Upper lobe of right lung (tissue), 1 donor: ENCODE data around the gene SPIRE1. TPM values are rescaled to one million over a fixed set of nuclear protein-coding genes. Genes with fewer than 3 reads are reported as not detected.

Source experiments
- ATAC-seq: fragments of 200-7000 bp; cut with Tn5 transposase; one replicate; pipeline ENCODE4 v1.9.1; 2020; ENCODE audit warnings: mild to moderate bottlenecking, moderate library complexity
- DNase-seq: peaks from one replicate; pipeline ENCODE4 v3.0.0-alpha.2; 2020
- H3K27ac ChIP-seq: fragments of 200-600 bp; one replicate; pipeline ENCODE4 v1.8.0; 2022
- H3K27me3 ChIP-seq: fragments of 200-600 bp; one replicate; pipeline ENCODE4 v1.8.0; 2022; ENCODE audit warnings: mild to moderate bottlenecking
- H3K36me3 ChIP-seq: fragments of 200-600 bp; one replicate; pipeline ENCODE4 v1.8.0; 2022
- H3K4me1 ChIP-seq: fragments of 200-600 bp; one replicate; pipeline ENCODE4 v1.8.0; 2022
- H3K4me3 ChIP-seq: fragments of 200-600 bp; one replicate; pipeline ENCODE4 v1.8.0; 2022; ENCODE audit warnings: mild to moderate bottlenecking
- H3K9me3 ChIP-seq: fragments of 200-600 bp; one replicate; pipeline ENCODE4 v1.8.0; 2022
- intact Hi-C: fragments of 100-400 bp; cut with DNase I; formaldehyde crosslinking; loops from one replicate; pipeline ENCODE4 v1.11.0; 2022
- total RNA-seq: library from RNA; stranded (reverse); fragmentation: NEBNext Ultra II Directional; extraction: Animal tissue kit (Norgen Biotek cat#: 25700); gene quantifications from one replicate; pipeline ENCODE4 v1.2.1, GENCODE V29; 2021
- TF ChIP-seq, protein P1 (sequence below): fragments of 200-600 bp; IDR thresholded peaks from one replicate; pipeline ENCODE4 v1.8.0; 2022; ENCODE audit warnings: antibody characterized with exemption
- donor health status: DM: no; HTN: yes; CAD: no; lungs with severe emphysema.

The SPIRE1 gene
- total RNA-seq, 1 donor from 2014 or later: 48.2 TPM

DNA sequence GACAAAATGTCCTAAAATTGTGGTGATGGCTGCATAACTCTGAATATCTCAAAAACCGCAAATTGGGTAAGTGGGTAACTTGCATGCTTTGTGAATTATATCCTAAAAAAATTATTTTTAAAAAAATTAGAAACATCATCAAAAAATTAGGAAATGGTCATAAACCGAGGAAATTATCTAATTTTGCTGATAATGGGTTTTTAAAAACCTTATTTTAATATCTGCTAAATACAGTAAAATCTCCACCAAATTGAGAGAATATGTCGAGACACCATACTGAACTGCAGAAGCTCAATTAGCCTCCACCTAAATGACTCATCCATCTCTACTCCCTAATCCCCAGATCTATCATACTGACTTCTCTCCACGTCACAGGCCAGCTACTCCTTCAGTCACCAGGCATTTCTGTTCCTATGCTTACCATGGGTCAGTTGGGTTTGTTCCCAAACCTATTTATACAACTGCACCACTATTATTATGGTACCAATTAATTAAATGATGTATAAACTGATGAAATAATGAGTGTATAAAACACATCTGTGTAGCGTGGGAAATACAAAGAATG is 36.1 kb downstream of the SPIRE1 start:
- intact Hi-C loops: no loop called here

DNA sequence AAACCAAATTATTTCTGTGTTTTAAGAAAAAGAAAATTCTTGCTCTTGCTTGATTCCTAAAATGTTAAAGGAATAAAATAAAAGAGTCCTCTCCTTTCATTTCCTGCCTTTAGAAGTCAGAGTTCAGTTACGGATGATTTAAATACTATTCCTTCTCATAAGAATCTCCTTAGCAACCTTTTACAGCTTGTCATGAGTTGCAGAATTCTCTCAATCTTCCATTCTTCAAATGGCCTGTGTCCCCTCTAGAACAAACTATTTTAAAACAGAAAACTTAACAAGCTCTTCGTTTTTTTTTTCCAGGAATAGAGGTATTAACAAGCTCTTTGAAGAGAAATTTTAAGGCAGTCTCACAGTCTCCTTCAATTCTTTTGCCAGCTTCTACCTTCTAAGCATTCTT is 42.2 kb downstream of the SPIRE1 start:
- intact Hi-C loops: no loop called here
- TF ChIP-seq, protein P1, sequence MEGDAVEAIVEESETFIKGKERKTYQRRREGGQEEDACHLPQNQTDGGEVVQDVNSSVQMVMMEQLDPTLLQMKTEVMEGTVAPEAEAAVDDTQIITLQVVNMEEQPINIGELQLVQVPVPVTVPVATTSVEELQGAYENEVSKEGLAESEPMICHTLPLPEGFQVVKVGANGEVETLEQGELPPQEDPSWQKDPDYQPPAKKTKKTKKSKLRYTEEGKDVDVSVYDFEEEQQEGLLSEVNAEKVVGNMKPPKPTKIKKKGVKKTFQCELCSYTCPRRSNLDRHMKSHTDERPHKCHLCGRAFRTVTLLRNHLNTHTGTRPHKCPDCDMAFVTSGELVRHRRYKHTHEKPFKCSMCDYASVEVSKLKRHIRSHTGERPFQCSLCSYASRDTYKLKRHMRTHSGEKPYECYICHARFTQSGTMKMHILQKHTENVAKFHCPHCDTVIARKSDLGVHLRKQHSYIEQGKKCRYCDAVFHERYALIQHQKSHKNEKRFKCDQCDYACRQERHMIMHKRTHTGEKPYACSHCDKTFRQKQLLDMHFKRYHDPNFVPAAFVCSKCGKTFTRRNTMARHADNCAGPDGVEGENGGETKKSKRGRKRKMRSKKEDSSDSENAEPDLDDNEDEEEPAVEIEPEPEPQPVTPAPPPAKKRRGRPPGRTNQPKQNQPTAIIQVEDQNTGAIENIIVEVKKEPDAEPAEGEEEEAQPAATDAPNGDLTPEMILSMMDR: no peak
- Histone ChIP-seq H3K27me3 (no peaks in the 10 kb centered on the region), H3K27ac (no peak overlapping the region), H3K4me1 (no peaks in the 10 kb centered on the region), H3K9me3 (no peaks in the 10 kb centered on the region), H3K36me3 (no peaks in the 10 kb centered on the region), H3K4me3 (no peak overlapping the region)
- ATAC-seq (no peak), DNase-seq (no peak)

More for the DNA sequence above, 36.1 kb downstream of the SPIRE1 start:
- Histone ChIP-seq H3K4me1 (no peaks in the 10 kb centered on the region), H3K36me3 (no peaks in the 10 kb centered on the region), H3K9me3 (no peaks in the 10 kb centered on the region), H3K27ac (no peak overlapping the region), H3K4me3 (no peak overlapping the region), H3K27me3 (no peaks in the 10 kb centered on the region)
- DNase-seq (no peak), ATAC-seq (no peak)
- TF ChIP-seq, protein P1: no peak

DNA sequence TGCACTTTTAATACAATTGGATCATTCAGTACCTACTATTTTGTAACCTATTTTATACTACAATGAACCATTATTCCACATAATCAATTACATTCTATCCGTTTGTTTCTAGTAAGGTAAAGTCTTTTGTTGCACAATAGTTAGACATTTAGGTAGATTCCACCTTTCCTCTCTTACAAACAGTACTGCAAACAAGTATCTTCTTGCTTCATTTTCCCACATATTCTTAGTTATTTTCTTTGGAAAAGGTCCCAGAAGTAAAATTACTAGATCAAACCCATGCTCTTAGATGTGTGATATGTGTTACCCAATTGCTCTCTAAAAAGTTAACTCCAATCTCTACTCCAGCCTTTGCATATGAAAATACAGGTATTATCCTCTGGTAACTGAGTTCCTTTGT is 49.6 kb downstream of the SPIRE1 start:
- ATAC-seq (no peak), DNase-seq (no peak)
- Histone ChIP-seq H3K27me3 (no peaks in the 10 kb centered on the region), H3K4me1 (peaks cover 6% of the 10 kb centered on the region), H3K27ac (no peak overlapping the region), H3K9me3 (no peaks in the 10 kb centered on the region), H3K4me3 (no peak overlapping the region), H3K36me3 (no peaks in the 10 kb centered on the region)
- intact Hi-C loops: no loop called here
- TF ChIP-seq, protein P1: no peak

DNA sequence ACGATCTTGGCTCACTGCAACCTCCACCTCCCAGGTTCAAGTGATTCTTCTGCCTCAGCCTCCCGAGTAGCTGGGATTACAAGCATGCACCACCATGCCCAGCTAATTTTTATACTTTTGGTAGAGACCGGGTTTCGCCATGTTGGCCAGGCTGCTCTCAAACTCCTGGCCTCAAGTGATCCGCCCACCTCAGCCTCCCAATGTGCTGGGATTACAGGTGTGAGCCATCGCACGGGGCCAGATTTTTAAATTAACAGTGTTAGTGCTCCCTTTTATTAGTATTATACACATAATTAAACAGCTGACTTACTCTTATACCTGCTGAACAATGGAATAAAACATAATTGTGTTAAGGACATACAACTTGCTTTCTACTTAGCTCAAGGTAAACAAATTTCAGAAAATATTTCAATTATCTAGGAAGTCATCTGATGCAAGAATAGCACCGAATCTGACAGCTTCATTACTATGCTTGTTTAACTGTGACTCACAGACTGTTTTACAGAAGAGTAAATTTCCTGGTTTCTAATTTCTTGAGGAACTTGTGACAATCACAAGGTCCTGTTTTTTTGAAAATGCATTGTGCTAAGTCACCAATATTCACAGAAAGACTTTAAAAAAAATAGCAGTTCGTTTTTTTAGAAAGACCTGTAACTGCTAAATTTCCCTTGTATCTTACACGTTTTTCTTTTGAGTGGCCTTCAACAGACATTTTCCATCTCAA is 51.2 kb downstream of the SPIRE1 start:
- no peak for DNase-seq

DNA sequence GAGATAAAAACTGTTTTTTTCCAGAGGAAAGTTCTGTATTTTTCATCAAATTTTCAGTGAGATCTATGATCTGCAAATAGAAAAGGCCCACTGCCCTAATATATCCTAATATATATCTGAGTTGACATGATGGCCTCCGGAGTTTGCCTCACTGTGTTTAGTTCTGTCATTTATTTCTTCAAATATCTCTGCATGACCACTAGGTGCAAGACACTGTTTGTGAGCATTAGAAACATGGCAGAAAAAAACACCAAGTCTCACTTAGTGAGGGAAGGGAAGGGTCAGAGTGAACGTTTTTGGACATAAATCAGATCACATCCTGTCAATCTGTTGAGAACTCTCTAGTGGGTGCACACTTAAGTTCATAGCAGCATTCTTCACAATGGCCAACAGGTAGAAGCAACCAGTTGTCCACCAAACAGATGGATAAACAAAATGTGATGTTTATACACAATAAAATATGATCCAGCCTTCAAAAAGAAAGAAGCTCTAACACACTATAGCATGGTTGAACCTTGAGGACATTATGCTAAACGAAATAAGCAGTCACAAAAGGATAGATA is 53.4 kb downstream of the SPIRE1 start:
- Histone ChIP-seq H3K9me3 (no peaks in the 10 kb centered on the region), H3K36me3 (no peaks in the 10 kb centered on the region), H3K27me3 (no peaks in the 10 kb centered on the region), H3K4me3 (no peak overlapping the region), H3K4me1 (peaks cover 6% of the 10 kb centered on the region), H3K27ac (no peak overlapping the region)
- DNase-seq (no peak), ATAC-seq (no peak)
- intact Hi-C loops: no loop called here
- TF ChIP-seq, protein P1: no peak

More for the DNA sequence above, 51.2 kb downstream of the SPIRE1 start:
- intact Hi-C loops: no loop called here
- no peaks in the 10 kb centered on the region for H3K9me3 ChIP-seq
- H3K27me3 ChIP-seq: no peaks in the 10 kb centered on the region
- H3K36me3 ChIP-seq: no peaks in the 10 kb centered on the region
- ATAC-seq: peak; percentile 77
- H3K4me1 ChIP-seq: peaks cover 6% of the 10 kb centered on the region
- no peak overlapping the region for H3K4me3 ChIP-seq
- TF ChIP-seq, protein P1: no peak
- H3K27ac ChIP-seq: peak overlapping the region; percentile 79
